Stimulated activated CD4-positive, alpha-beta T cell treated with anti-CD3 and anti-CD28 coated beads, Interleukin-1b, Interleukin-23, amount 100 ng/mL, for 4 hours (primary cell): ENCODE results near the gene CDH3.

Experiments used
- DNase-seq, 2 donors: peaks; one replicate each; pipeline ENCODE4 v3.0.0-alpha.2; 2020; ENCODE audit warnings: low read depth in 2 of 2

The CDH3 gene

GRCh38 chr16:68737730-68738629 is 92.9 kb downstream of the CDH3 start:
- DNase-seq, result no peak

- no peak for DNase-seq
Measured at GRCh38 chr16:68739964-68740627, 95.0 kb downstream of the CDH3 start.

- DNase-seq, result no peak
Measured at GRCh38 chr16:68740628-68741346, 95.7 kb downstream of the CDH3 start.

DNA sequence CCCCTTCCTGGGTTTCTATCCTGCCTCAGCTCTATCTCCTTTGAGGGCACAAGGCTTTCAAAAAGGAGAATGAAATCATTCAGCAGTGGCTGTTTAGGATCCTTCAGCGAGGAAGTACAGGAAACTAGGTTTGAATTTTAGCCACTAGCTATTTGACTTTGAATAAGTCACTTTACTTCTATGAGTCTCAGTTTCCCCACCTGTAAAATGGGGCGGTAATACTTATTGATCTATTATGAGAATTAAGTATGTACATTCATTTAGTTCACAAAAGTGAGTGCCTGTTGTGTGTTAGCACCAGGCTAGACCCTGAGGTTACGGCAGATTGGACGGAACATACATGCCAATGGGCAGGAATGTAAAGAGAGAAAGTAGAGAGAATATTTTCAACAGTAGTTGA is 98.6 kb downstream of the CDH3 start:
- no peak for DNase-seq

- DNase-seq, result no peak
Measured at GRCh38 chr16:68744744-68745280, 99.7 kb downstream of the CDH3 start.

GRCh38 chr16:68746951-68747350 is 101.8 kb downstream of the CDH3 start:
- no peak for DNase-seq

- DNase-seq, result no peak
Measured at GRCh38 chr16:68749432-68749831, 104.3 kb downstream of the CDH3 start.
